Fibroblast of skin of left biceps (primary cell): ENCODE results near the gene PLAC8.
"Not testable (repeated sequence)": the region's sequence is repeated elsewhere in the genome, so short reads cannot be mapped to it uniquely, and the experiment has no call there.

Experiments used
- DNase-seq, 2 experiments: peaks; one replicate each; pipeline ENCODE4 v3.0.0-alpha.2; 2013; ENCODE audit warnings: low read depth in 2 of 2

Gene PLAC8

DNA sequence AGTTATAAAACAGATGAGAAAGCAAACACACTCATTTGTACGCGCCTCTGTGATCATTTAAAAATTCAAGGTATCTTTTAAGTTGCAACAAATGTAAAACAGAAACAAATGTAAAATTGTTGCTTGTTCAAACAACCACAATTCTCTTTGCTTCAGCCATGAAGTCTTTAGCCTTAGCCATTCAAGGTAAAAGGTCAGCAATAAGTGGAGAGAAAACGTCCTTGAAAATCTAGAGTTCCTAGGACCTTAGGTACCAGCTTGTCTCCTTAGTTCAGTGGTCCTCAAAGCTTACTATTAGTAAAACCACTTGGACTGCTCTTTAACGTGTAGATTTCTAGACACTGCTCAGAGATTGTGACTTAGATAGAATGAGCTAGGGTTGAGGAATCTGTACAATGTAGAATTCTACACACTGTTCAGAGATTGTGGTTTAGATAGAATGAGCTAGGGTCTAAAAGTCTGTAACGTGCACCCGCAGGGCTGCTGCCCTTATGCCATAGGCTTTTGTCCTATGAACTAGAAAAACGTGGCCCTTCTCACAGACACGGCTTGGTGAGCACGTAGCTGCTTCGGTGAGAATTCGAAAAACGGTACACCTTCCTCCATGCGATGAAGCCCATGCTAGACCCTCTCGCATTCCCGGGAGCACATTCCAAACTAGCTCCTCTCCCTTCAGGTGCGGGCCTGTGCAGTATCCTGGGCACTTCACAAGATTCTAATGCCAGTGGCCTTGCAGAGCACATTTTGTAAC, 1.7 kb downstream of the PLAC8 start:
- peak in 1 of 2 experiments; percentile 12 for DNase-seq

DNA sequence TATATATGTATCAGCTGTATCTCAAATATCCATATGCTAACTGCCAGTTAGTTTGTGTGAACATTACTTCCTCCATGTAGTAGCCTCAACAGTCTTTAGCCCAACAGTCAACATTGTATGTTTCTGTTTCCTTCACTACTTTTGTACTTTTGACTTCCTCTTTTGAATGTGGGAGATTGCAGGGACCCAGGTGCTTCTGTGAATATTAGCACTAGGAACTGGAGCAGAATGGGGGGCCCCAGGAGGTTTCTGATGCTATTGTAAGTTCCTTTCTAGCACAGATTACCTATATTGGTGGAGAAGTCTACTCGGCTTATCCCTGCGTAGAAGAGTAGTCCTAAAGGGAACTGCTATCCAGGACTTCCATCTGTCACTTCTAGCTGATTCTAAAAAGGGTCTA, 2.3 kb downstream of the PLAC8 start:
- no peak for DNase-seq

DNA sequence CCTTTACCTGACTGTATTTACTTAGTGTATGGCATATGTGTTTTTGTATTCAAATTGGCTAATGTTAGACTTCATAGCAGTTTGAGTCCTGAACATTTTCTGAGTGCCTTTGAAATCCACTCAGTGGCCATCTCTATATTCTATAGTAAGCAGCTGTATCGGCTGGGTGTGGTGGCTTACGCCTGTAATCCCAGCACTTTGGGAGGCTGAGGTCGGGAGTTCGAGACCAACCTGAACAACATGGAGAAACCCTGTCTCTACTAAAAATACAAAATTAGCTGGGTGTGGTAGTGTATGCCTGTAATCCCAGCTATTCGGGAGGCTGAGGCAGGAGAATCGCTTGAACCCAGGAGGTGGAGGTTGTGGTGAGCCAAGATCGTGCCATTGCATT, 2.8 kb downstream of the PLAC8 start:
- DNase-seq = not testable (repeated sequence)

DNA sequence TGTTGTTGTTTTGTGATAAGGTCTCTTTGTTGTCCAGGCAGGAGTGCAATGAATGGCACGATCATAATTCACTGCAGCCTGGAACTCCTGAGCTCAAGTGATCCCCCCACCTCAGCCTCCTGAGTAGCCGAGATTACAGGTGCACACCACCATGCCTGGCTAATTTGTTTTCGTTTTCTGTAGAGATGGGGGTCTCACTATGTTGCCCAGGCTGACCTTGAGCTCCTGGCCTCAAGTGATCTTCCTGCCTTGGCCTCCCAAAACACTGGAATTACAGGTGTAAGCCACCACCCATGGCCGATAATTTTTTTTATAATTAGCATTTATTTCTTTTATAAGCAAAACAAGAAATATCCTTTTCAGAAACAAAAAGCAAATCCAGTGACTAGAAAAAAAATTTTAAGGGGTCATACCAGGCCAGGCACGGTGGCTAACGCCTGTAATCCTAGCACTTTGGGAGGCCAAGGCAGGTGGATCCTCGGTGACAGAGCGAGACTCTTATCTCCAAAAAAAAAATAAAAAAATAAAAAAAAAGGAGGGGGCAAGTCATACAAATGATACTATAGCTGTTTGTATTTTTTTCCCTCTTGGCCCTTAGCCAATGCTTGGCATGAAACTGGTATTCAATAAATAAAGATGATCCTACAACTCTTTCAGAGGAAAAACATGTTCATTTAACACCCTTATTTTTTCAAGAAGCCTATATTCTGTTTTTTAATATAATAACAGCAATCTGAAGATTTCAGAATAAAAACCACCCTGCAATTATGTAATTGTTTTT, 3.4 kb downstream of the PLAC8 start:
- no peak for DNase-seq

DNA sequence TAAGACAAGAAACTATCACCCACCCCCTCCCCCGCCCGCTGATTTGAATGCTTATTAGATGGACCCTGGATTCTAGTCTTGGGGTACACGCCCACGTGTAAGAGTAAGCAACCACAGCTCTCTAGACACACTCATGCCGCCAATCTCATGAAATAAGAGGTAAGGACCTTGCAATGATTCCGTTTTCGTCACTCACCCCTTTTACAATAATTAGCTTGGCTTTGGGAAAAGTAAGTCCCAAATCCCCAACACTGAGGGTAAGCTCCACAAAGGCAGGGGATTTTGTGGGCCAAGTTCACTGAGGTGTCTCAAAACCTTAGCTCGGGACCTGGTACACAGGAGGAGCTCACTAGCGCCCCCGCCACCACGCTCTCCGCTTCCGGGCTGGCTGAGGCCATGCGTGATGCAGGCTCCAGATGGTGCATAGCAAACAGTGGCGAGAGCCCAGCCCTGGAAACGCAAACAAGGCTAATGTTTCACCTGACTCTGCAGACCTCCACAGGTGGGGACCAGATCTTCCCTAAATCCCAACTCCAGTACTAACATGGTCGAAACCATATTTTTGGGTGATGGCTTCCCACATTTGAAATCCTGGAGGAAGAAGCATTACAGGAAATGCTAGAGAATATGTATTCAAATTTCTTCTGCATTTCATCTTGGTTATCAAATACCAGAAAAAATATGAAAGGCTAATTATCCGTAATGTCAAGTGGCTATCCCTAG, 4.1 kb downstream of the PLAC8 start:
- DNase-seq = peak; percentile 35 to 38

DNA sequence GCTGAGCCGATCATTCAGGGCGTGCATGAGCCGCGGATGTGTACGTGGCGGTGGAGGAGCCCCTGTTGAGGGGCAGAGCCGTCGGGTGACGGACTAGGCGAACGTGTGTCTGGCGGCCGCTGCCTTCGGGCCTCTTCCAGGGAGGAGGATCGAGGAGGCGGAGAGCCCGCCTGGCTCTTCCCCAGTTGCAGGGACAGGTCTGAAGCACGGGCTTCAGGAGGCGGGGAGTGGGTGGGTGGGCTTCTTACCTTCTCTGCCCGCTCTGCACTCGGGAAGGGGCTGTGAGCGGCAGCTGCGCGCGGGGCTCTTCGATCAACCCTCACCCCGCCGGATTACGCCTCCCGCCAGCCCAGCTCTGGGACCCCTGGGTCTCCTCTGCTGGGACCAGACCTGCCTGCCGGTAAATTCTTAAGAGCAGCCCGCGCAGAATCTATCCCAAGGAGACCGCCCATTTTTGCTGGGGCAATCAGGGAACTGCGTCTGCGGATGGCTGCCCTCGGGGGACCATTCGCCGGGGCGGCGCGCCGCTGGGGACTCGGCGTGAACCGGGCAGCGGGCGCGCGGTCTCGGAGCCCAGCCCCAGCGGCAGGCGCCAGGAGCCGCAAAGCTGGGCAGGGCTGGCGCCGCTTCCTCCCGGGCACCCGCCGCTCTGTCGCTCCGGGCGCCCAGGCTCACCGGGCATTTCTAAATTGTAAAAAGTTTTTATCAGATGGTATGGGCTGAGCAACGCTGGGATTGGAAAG, 4.9 kb downstream of the PLAC8 start:
- DNase-seq = no peak

DNA sequence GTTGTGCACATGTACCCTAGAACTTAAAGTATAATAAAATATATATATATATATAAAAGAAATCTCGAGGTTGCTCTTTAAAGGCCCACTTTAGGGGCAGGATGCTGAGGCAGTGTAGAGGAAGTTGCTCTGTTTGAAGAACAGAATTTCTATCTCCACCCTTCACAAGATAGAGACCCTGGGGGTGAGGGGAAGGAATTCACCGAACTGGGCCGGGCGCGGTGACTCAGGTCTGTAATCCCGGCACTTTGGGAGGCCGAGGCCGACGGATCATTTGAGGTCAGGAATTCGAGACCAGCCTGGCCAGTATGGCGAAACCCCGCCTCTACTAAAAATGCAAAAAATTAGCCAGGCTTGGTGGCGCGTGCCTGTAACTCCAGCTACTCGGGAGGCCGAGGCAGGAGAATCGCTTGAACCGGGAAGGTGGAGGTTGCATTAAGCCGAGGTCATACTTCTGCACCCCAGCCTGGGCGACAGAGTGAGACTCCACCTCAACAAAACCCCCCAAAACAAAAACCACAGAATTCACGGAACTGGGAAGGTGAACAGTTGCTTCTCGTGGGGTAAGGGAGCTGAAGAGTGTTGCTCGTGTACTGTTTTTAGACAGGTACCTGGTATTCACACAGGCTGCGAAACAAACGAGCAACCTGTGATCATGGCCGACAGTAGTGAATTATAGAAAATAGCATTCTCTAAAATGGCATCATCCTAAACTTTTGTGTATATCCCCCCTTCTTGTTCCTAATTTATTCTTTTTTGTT, 6.2 kb downstream of the PLAC8 start:
- no peak for DNase-seq

DNA sequence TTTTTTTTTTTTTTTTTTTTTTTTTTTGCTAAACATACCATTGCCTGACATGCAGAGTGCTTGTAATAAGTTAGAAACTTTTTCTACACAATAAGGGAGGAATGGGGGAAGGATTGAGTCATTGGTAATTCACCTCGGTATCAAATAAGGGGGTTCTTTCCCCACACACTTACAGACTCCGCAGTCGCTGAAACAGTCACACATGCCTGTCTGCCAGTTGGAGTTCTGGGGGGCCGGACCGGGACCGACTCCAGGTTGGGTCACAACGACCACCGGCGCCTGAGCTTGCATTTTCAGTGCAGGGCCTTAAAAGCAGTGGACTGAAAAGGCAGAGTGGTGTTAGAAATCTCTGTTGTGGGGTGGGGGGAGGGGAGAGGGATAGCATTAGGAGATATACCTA, 6.9 kb downstream of the PLAC8 start:
- DNase-seq = no peak

DNA sequence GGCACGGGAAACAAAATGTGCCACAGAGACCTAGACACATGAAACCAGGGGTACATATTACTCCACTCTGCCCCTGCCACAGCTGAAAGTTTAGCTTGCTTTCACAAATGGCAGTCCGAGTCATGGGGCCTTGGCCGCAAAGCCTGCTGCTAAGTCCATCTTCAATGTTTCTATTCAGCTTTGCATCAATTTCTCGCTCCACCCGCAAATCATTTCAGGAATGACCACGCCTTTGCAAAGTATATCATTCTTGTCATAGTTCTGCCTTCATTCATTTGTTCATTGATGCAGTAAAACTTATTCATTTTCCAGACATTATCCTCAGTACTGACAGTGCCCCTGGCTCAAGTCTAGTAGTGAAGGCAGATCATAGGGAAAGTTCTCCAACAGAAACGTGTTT, 9.5 kb downstream of the PLAC8 start:
- DNase-seq = no peak

DNA sequence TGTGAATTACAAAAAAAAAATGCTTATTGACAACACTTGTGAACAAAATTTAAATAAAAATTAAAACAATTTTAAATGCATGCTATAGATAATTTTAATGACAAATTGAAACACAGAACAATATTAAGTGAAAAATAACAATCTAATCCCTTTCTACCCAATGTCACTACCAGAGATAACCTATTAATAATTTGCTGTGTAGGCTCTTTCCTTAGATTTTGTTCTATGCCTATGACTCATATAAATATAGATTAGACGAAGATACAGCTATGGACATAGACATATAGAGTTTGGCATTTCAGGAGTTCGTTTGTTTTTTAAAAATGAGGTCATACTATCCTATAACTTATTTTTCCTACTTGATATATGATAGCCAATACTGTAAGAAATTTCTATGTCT, 18.1 kb downstream of the PLAC8 start:
- no peak for DNase-seq

DNA sequence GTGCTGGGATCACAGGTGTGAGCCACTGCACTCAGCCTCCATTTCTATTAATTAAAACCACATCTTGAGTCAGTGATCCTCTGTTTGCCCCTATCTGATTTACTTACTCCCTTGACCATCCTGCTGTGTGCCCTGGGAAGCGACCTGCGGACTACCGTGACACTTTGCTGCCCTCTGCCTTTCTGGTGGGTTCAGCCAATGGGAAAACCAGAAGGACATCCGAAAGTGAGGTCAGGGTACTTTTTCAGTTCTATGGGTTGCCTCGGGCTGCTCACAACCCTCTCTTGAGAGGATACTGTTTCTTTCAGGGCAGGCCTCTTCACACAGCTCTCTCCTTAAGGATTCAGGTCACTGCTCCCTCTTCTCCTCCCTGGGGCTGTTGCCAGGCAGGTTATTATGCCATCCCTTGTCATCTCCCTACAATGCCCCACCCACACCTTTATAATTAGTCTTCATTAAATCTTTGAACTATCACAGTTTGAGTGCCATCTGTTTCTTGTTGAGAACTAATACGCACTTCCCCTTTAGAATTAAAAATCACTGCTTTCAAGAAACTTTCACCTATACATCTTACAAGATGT, 21.4 kb downstream of the PLAC8 start:
- no peak for DNase-seq

DNA sequence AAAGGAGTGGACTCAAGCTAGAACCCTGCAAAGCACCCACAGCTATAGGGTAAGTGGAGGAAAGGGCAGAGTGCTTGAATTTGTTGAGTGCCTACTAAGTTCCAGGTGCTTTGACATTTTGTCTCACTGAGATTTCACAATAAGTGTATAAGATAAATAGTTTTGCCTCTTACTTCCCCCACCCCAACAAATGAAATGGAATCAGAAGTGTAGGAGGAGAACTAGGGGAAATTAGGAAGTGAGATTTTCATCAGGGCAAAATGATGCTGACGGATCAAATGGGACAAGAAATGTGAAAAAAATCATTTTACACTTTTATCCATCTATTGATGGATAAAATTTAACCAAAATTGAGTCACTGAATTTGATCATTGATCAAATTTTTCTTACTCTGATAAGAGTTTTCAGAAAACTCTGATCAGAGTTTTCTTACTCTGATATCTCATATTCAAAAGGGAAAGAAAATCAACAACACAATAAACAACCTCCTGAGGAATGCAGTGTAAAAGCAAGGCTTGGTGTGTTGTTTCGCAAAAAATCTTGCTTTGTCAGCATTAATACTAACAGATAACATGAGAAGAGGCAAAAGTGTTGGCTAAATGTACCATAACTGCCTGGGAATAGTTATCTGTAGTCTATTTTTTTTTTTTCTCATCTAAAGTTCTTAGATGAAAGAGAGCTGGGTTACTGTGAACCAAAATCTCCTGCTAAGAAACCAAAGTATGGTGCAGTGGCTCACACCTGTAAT, 24.9 kb downstream of the PLAC8 start:
- no peak for DNase-seq

DNA sequence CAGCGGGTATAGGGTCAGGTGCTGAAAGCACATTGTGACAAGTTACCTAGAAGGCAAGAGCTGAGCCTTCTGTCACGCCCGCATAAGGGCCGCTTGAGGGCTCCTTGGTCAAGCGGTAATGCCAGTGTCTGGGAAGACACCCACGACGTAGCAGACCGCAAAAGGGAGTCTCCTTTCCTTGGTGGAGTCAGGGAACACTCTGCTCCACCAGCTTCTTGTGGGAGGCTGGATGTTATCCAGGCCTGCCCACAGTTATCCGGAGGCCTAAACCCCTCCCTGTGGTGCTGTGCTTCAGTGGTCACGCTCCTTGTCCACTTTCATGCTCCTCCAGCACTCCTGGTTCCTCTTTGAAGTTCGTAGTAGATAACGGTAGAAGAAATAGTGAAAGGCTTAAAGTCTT, 29.6 kb downstream of the PLAC8 start:
- not testable (repeated sequence) for DNase-seq

DNA sequence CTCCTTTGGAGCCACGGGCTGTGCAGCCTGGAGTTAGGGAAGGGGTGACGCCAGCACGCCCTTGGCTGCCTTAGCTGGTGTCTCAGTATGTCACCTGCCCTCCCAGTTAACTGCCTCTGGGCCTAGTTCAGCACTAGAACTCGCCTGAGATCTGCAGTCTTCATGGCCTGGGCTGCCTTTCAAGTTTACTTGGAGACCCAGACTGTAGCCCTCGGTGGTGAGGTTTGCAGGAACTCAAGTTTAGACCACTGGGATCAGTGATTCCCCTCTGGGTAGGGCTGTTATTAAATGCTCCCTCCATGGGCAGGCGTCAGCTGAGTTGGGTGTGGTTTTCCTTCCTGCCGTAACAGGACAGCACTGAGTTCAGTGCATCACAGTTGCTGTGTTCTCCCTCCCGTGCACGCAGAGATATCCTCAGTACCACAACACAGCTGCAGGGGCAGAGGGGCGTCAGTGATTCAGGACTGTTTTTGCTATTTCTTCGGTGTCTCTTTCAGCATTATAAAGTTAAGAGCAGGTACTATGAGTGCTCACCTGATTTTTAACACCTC, 30.5 kb downstream of the PLAC8 start:
- DNase-seq = no peak

DNA sequence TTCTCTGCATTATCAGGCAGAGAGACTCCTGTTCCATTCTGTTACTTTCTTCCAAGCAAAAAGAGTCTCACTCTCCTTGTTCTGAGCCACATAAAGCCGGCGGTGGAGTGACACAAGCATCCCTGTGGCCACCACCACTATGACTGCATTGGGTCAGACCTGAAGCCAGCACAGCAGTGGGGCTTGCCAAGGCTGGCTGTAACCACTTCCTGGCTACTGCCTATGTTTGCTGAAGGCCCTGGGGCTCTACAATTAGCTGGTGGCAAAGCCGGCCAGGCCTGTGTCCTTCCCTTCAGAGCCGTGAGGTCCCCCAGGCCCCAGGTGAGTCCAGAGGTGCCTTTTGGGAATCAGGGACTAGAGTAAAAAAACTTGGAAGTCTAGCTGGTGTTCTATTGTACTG, 31.8 kb downstream of the PLAC8 start:
- DNase-seq = no peak

DNA sequence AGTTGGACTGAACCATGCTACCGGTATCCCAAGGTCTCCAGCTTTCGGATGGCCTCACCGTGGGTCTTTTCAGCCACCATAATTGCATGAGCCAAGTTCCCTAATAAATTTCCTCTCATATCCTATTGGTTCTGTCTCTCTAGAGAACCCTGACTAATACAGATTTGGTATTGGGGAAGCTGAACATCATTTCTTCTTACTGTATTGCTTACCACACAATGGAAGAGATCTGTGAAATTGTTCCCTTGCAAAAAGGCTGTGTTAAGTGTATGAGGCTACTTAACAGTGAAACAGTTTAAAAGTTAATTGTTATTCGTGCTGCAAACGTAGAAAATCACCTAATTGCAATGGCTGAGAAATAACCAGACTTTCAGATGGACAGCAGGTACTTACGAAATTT, 34.0 kb downstream of the PLAC8 start:
- no peak for DNase-seq

DNA sequence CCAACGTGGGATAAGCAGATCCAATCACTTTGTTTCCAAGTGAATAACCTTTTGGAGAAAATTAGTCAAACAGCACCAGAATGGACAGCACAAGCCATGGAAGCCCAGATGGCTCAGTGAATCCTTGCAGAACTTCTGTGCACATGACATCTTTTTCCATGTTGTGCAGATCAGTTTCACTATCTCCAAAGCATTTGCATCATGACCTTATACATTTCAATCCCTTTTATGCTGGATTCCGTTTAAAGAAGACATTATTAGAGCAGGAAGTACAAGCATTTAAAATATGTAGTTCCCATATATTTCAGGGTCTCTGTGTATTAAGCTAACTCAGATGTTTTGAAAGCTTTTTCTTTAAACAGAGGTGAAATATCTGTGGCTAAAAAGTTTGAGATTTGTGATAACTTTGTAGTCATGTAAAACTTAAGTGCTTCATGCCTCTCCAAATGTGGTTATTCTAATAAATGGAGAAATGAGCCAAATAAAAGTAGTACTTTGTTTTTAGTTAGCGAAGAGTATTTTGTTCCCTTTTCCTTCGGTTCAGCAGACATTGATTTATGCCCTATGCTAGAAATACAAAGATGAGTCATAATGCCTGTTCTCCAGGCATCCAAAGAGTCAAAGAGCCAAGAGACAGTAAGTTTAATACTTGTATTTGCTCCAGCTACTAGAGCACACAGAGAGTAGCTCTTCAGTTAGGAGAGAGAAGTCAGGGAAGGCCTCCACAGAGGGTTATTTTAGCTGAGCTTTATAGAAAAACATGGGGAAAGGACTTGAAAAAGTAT, 39.0 kb downstream of the PLAC8 start:
- DNase-seq = peak; percentile 59 to 61

DNA sequence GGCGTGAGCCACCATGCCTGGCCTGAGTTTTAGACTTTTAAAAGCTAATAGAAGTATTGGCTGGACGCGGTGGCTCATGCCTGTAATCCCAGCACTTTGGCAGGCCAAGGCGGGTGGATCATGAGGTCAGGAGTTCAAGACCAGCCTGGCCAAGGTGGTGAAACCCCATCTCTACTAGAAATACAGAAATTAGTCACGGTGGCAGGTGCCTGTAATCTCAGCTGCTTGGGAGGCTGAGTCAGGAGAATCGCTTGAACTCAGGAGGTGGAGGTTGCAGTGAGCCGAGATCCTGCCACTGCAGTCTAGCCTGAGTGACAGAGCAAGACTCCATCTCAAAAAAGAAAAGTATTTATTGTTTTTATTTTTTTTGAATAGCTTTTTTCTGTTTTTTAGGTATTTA, 39.7 kb downstream of the PLAC8 start:
- not testable (repeated sequence) for DNase-seq

DNA sequence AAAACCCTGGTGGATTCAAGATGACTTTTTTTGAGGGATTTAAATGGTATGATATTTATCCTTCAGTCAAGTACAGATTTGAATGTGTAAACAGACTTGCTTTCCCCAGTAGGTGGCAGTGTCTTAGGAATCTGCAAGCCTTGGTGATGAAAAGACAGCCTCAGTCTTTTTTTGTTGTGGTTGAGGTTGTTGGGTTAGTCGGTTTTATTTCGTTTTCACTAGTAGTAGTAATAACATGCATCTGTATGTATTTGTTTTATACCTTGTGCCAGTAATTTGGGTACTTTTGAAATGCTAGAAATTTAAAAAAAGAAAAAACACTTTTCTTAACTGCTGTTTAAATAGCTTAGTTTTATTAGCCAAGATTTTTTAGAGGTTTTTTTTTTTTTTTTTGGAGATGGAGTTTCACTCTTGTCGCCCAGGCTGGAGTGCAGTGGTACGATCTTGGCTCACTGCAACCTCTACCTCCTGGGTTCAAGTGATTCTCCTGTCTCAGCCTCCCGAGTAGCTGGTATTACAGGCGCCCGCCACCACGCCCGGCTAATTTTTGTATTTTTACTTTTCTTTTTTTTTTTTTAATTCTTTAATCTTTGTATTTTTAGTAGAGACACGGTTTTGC, 40.3 kb downstream of the PLAC8 start:
- peak; percentile 49 for DNase-seq
